HCT116 (cell line): ENCODE measurements around the gene YTHDC2. TPM values are rescaled to one million over a fixed set of nuclear protein-coding genes. Genes with fewer than 3 reads are reported as not detected.

Experiments used
- ATAC-seq: fragments of 200-7000 bp; cut with Tn5 transposase; 2 replicates; pipeline ENCODE4 v1.9.1; 2020; ENCODE audit warnings: mild to moderate bottlenecking, moderate library complexity
- BruUV-seq: library from RNA; stranded (reverse); fragments of 400-500 nt; replicated peaks from 2 replicates; lab custom pipeline; 2021; lab: Mats Ljungman, UMichigan
- CTCF ChIA-PET: fragments of 300-600 bp; sonication (Branson Sonifier 250); formaldehyde crosslinking; loops from one replicate; lab custom pipeline; 2021; ENCODE audit warnings: antibody characterized with exemption; lab: Charles Lee
- POLR2A ChIA-PET: fragments of 300-600, 350-600 bp; sonication (Branson Sonifier 250); formaldehyde crosslinking; loops from one replicate; lab custom pipeline; 2021; ENCODE audit warnings: antibody characterized with exemption; lab: Charles Lee
- RAD21 ChIA-PET, 2 experiments: fragments of 300-600 bp; sonication (Branson Sonifier 250); formaldehyde crosslinking; loops; one replicate each; lab custom pipeline; 2023; ENCODE audit warnings: low total read pairs in 2 of 2; ENCODE audit not compliant: uncharacterized antibody in 2 of 2, unreplicated experiment in 2 of 2, low non-redundant PET in 1 of 2; lab: Charles Lee
- DNase-seq: peaks from one replicate; pipeline ENCODE4 v3.0.0-alpha.2; 2010; ENCODE audit warnings: low read depth, low spot score
- H2AFZ ChIP-seq: fragments of 200-600 bp; shearing (Covaris generic), sonication (generic); 2 replicates; pipeline ENCODE4 v1.6.1; 2017; ENCODE audit warnings: low read depth, mixed run types, mixed read lengths, antibody characterized with exemption, low read length; ENCODE audit not compliant: poor library complexity, severe bottlenecking
- H3K27ac ChIP-seq: 2 replicates; pipeline ENCODE4 v1.5.1; 2012; ENCODE audit warnings: low read depth, low read length
- H3K27me3 ChIP-seq: fragments of 200-600 bp; sonication (generic); 2 replicates; pipeline ENCODE4 v1.6.1; 2016; ENCODE audit warnings: mixed run types, low read length, mixed read lengths; ENCODE audit not compliant: insufficient read depth
- H3K36me3 ChIP-seq, 2 experiments: fragments of 200-500 bp in 1 of 2; fragments of 200-600 bp in 1 of 2; sonication (Bioruptor generic) in 1 of 2; sonication (generic) in 1 of 2; 2 replicates each; pipeline versions ENCODE4 v1.5.1 to v1.6.1; 2014 to 2016; ENCODE audit warnings: low read length in 2 of 2, inconsistent platforms in 1 of 2, mixed read lengths in 1 of 2, mixed run types in 1 of 2; ENCODE audit not compliant: insufficient read depth in 2 of 2, control insufficient read depth in 1 of 2
- H3K4me1 ChIP-seq, 2 experiments: fragments of 200-600 bp in 1 of 2; sonication (generic) in 1 of 2; 2 replicates each; pipeline versions ENCODE4 v1.5.1 to v1.6.1; 2012 to 2017; ENCODE audit warnings: low read length in 2 of 2, inconsistent platforms in 1 of 2, mild to moderate bottlenecking in 1 of 2, mixed read lengths in 1 of 2, mixed run types in 1 of 2, moderate library complexity in 1 of 2; ENCODE audit not compliant: insufficient read depth in 2 of 2, control insufficient read depth in 1 of 2
- H3K4me2 ChIP-seq: fragments of 200-600 bp; sonication (generic); 2 replicates; pipeline ENCODE4 v1.6.1; 2017; ENCODE audit warnings: mixed run types, low read length, mixed read lengths
- H3K4me3 ChIP-seq, 2 experiments: fragments of 200-600 bp in 1 of 2; sonication (generic) in 1 of 2; replicated peaks in 1 of 2; 2 replicates each; pipeline ENCODE4 v1.5.1; 2011 to 2016; ENCODE audit warnings: low read length in 2 of 2, control low read depth in 1 of 2, low read depth in 1 of 2, mild to moderate bottlenecking in 1 of 2, mixed read lengths in 1 of 2, mixed run types in 1 of 2
- H3K79me2 ChIP-seq: fragments of 200-600 bp; sonication (generic); 2 replicates; pipeline ENCODE4 v1.6.1; 2017; ENCODE audit warnings: mild to moderate bottlenecking, mixed run types, low read length, moderate library complexity, mixed read lengths; ENCODE audit not compliant: insufficient read depth
- H3K9ac ChIP-seq: fragments of 200-600 bp; sonication (generic); 2 replicates; pipeline ENCODE4 v1.6.1; 2016; ENCODE audit warnings: low read length, mixed read lengths
- H3K9me2 ChIP-seq: fragments of 200-600 bp; sonication (generic), shearing (Covaris generic); 2 replicates; pipeline ENCODE4 v1.6.1; 2017; ENCODE audit warnings: mixed run types, mild to moderate bottlenecking, moderate library complexity; ENCODE audit not compliant: insufficient read depth
- H3K9me3 ChIP-seq, 2 experiments: fragments of 200-500 bp in 1 of 2; fragments of 200-600 bp in 1 of 2; sonication (Bioruptor generic) in 1 of 2; sonication (generic) in 1 of 2; 2 replicates each; pipeline ENCODE4 v1.6.1; 2014 to 2017; ENCODE audit warnings: low read length in 2 of 2, mixed read lengths in 2 of 2, inconsistent platforms in 1 of 2, low read depth in 1 of 2, mild to moderate bottlenecking in 1 of 2, mixed run types in 1 of 2, moderate library complexity in 1 of 2; ENCODE audit not compliant: control insufficient read depth in 1 of 2, insufficient read depth in 1 of 2
- H4K20me1 ChIP-seq: fragments of 200-600 bp; sonication (generic), shearing (Covaris generic); 2 replicates; pipeline ENCODE4 v1.6.1; 2017; ENCODE audit warnings: mixed run types, mild to moderate bottlenecking, moderate library complexity; ENCODE audit not compliant: insufficient read depth
- ATF3 ChIP-seq: IDR thresholded peaks from 2 replicates; pipeline ENCODE4 v1.6.1; 2012
- CBX3 ChIP-seq: IDR thresholded peaks from 2 replicates; pipeline ENCODE4 v1.6.1; 2012; ENCODE audit warnings: low read depth
- CEBPB ChIP-seq: IDR thresholded peaks from 2 replicates; pipeline ENCODE4 v1.6.1; 2012; ENCODE audit warnings: low read depth
- EGR1 ChIP-seq: IDR thresholded peaks from 2 replicates; pipeline ENCODE4 v1.6.1; 2012; ENCODE audit warnings: low read depth
- EZH2 ChIP-seq: fragments of 200-600 bp; sonication (generic); IDR thresholded peaks from 2 replicates; pipeline ENCODE4 v1.6.1; 2017; ENCODE audit warnings: antibody characterized with exemption, mixed run types
- EZH2phosphoT487 ChIP-seq: fragments of 200-600 bp; IDR thresholded peaks from 2 replicates; pipeline ENCODE4 v1.6.1; 2018; ENCODE audit warnings: antibody characterized with exemption, borderline replicate concordance
- FOSL1 ChIP-seq: IDR thresholded peaks from 2 replicates; pipeline ENCODE4 v1.6.1; 2012; ENCODE audit warnings: low read depth
- JUND ChIP-seq: IDR thresholded peaks from 2 replicates; pipeline ENCODE4 v1.6.1; 2012
- MAX ChIP-seq: IDR thresholded peaks from 2 replicates; pipeline ENCODE4 v1.6.1; 2012
- POLR2AphosphoS5 ChIP-seq: IDR thresholded peaks from 2 replicates; pipeline ENCODE4 v1.6.1; 2011; ENCODE audit warnings: mild to moderate bottlenecking, low read depth, low read length, moderate library complexity
- RAD21 ChIP-seq: IDR thresholded peaks from 2 replicates; pipeline ENCODE4 v1.6.1; 2012; ENCODE audit warnings: low read depth, mild to moderate bottlenecking
- SP1 ChIP-seq: IDR thresholded peaks from 2 replicates; pipeline ENCODE4 v1.6.1; 2012; ENCODE audit warnings: low read depth
- SRF ChIP-seq: IDR thresholded peaks from 2 replicates; pipeline ENCODE4 v1.6.1; 2012; ENCODE audit warnings: low read depth
- TCF7L2 ChIP-seq: IDR thresholded peaks from 2 replicates; pipeline ENCODE4 v1.7.0; 2011; ENCODE audit warnings: borderline replicate concordance, inconsistent platforms; ENCODE audit not compliant: insufficient read depth, insufficient read length; ENCODE audit errors: extremely low read depth
- YY1 ChIP-seq: IDR thresholded peaks from 2 replicates; pipeline ENCODE4 v1.6.1; 2011; ENCODE audit warnings: low read length, low read depth, moderate library complexity, mild to moderate bottlenecking; ENCODE audit not compliant: insufficient replicate concordance; ENCODE audit errors: extremely low read depth
- ZFX ChIP-seq: fragments of 450-650 bp; IDR thresholded peaks from 2 replicates; pipeline ENCODE4 v1.6.1; 2017
- ZNF274 ChIP-seq: fragments of 200-500 bp; sonication (Bioruptor generic); IDR thresholded peaks from 2 replicates; pipeline ENCODE4 v1.6.1; 2014; ENCODE audit warnings: mild to moderate bottlenecking, low read depth, low read length, inconsistent platforms
- intact Hi-C: fragments of 100-400 bp; cut with micrococcal nuclease; formaldehyde crosslinking; loops from 2 replicates; pipeline ENCODE4 v1.10.0; 2022
- total RNA-seq: library from RNA; stranded (reverse); gene quantifications from one replicate; pipeline ENCODE4 v1.2.1, GENCODE V29; 2021; ENCODE audit not compliant: unreplicated experiment
- TF ChIP-seq, protein P1 (sequence below): IDR thresholded peaks from 2 replicates; pipeline ENCODE4 v1.6.1; 2012; ENCODE audit warnings: low read depth

The YTHDC2 gene
- total RNA-seq, 1 experiment from 2014 or later, result 22.2 TPM

- TF ChIP-seq ZFX (no peak), CEBPB (no peak), SP1 (no peak), YY1 (no peak), MAX (no peak), SRF (no peak), TCF7L2 (no peak), FOSL1 (no peak), EZH2 (no peak), EZH2phosphoT487 (no peak), JUND (no peak)
- TF ChIP-seq, all 23 proteins: peak for 0
Measured at GRCh38 chr5:113598150-113598549, 84.7 kb downstream of the YTHDC2 start (continued).

- H4K20me1 ChIP-seq, result no peaks in the 10 kb centered on the region
- no peak overlapping the region for H3K4me2 ChIP-seq
- no TSS peak for BruUV-seq
- ChIA-PET POLR2A (no interaction called here), RAD21 (no interaction called here), CTCF (interaction anchor here (2.0 to 3.0 kb wide), 2 partner anchors 13 to 262 kb away, joined by 7 to 11 read pairs; no protein-coding TSS in a partner anchor)
- no peak for DNase-seq
- no peak overlapping the region for H3K27ac ChIP-seq
- H2AFZ ChIP-seq, result no peak overlapping the region
- no peak for ATAC-seq
- H3K9ac ChIP-seq, result no peak overlapping the region
- H3K79me2 ChIP-seq, result no peaks in the 10 kb centered on the region
- H3K36me3 ChIP-seq, result no peaks in the 10 kb centered on the region
- no peaks in the 10 kb centered on the region for H3K9me3 ChIP-seq
- no peak overlapping the region for H3K4me3 ChIP-seq
- H3K9me2 ChIP-seq, result no peaks in the 10 kb centered on the region
- intact Hi-C loops, result no loop called here
- no peaks in the 10 kb centered on the region for H3K4me1 ChIP-seq
- H3K27me3 ChIP-seq, result no peaks in the 10 kb centered on the region
- TF ChIP-seq EGR1 (no peak), ZFX (no peak), EZH2phosphoT487 (no peak), SRF (no peak), YY1 (no peak), POLR2AphosphoS5 (no peak), CBX3 (no peak), TCF7L2 (no peak), JUND (no peak), ATF3 (no peak), EZH2 (no peak), CEBPB (no peak), ZNF274 (no peak), RAD21 (no peak)
- TF ChIP-seq, protein P1, sequence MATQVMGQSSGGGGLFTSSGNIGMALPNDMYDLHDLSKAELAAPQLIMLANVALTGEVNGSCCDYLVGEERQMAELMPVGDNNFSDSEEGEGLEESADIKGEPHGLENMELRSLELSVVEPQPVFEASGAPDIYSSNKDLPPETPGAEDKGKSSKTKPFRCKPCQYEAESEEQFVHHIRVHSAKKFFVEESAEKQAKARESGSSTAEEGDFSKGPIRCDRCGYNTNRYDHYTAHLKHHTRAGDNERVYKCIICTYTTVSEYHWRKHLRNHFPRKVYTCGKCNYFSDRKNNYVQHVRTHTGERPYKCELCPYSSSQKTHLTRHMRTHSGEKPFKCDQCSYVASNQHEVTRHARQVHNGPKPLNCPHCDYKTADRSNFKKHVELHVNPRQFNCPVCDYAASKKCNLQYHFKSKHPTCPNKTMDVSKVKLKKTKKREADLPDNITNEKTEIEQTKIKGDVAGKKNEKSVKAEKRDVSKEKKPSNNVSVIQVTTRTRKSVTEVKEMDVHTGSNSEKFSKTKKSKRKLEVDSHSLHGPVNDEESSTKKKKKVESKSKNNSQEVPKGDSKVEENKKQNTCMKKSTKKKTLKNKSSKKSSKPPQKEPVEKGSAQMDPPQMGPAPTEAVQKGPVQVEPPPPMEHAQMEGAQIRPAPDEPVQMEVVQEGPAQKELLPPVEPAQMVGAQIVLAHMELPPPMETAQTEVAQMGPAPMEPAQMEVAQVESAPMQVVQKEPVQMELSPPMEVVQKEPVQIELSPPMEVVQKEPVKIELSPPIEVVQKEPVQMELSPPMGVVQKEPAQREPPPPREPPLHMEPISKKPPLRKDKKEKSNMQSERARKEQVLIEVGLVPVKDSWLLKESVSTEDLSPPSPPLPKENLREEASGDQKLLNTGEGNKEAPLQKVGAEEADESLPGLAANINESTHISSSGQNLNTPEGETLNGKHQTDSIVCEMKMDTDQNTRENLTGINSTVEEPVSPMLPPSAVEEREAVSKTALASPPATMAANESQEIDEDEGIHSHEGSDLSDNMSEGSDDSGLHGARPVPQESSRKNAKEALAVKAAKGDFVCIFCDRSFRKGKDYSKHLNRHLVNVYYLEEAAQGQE, result no peak
Measured at GRCh38 chr5:113598926-113599325, 85.4 kb downstream of the YTHDC2 start.
